Mesenchymal stem cell (in vitro differentiated cells and primary cell): ENCODE results near the gene C16orf54.
"Not testable (repeated sequence)": the region's sequence is repeated elsewhere in the genome, so short reads cannot be mapped to it uniquely, and the experiment has no call there.

Source experiments
- DNase-seq: peaks from one replicate; pipeline ENCODE4 v3.0.0-alpha.2; 2013
- H2AFZ ChIP-seq: one replicate; pipeline ENCODE4 v1.6.1; 2013; ENCODE audit warnings: low read depth, mild to moderate bottlenecking, control low read depth, inconsistent platforms, low read length, moderate library complexity
- H2AK5ac ChIP-seq: 2 replicates; pipeline ENCODE4 v1.6.1; 2013; ENCODE audit warnings: low read length, moderate library complexity, mild to moderate bottlenecking, inconsistent platforms; ENCODE audit not compliant: severe bottlenecking
- H2BK120ac ChIP-seq: one replicate; pipeline ENCODE4 v1.6.1; 2013; ENCODE audit warnings: low read depth, mild to moderate bottlenecking, inconsistent platforms, low read length, moderate library complexity
- H2BK12ac ChIP-seq, 2 experiments: one replicate each; pipeline ENCODE4 v1.6.1; 2013; ENCODE audit warnings: inconsistent platforms in 2 of 2, low read length in 2 of 2, mild to moderate bottlenecking in 2 of 2, moderate library complexity in 2 of 2, control low read depth in 1 of 2
- H2BK15ac ChIP-seq: one replicate; pipeline ENCODE4 v1.6.1; 2013; ENCODE audit warnings: mild to moderate bottlenecking, low read depth, inconsistent platforms; ENCODE audit not compliant: poor library complexity, severe bottlenecking
- H2BK5ac ChIP-seq: 2 replicates; pipeline ENCODE4 v1.6.1; 2013; ENCODE audit warnings: low read depth, mild to moderate bottlenecking, low read length, control low read depth, inconsistent platforms; ENCODE audit not compliant: poor library complexity, severe bottlenecking
- H3K14ac ChIP-seq, 2 experiments: one replicate each; pipeline ENCODE4 v1.6.1; 2013; ENCODE audit warnings: inconsistent platforms in 2 of 2, low read length in 2 of 2, control low read depth in 1 of 2, mild to moderate bottlenecking in 1 of 2, moderate library complexity in 1 of 2
- H3K18ac ChIP-seq, 2 experiments: one replicate each; pipeline ENCODE4 v1.6.1; 2013; ENCODE audit warnings: inconsistent platforms in 2 of 2, low read length in 2 of 2, control low read depth in 1 of 2, low read depth in 1 of 2, mild to moderate bottlenecking in 1 of 2
- H3K23ac ChIP-seq, 2 experiments: one replicate each; pipeline ENCODE4 v1.6.1; 2013; ENCODE audit warnings: inconsistent platforms in 2 of 2, low read length in 2 of 2, mild to moderate bottlenecking in 2 of 2, moderate library complexity in 2 of 2, control low read depth in 1 of 2
- H3K27ac ChIP-seq: 2 replicates; pipeline ENCODE4 v1.5.1; 2013; ENCODE audit warnings: mild to moderate bottlenecking, moderate library complexity, low read length, control low read depth, inconsistent platforms; ENCODE audit not compliant: poor library complexity, severe bottlenecking
- H3K27me3 ChIP-seq, 2 experiments: 2 replicates each; pipeline versions ENCODE4 v1.6.1 to v1.7.0; 2013; ENCODE audit warnings: low read length in 2 of 2, mild to moderate bottlenecking in 2 of 2, moderate library complexity in 2 of 2, control low read depth in 1 of 2, inconsistent platforms in 1 of 2; ENCODE audit not compliant: control insufficient read depth in 1 of 2, insufficient read depth in 1 of 2
- H3K36me3 ChIP-seq, 2 experiments: 2 replicates each; pipeline versions ENCODE4 v1.6.1 to v1.7.0; 2013; ENCODE audit warnings: low read length in 2 of 2, control low read depth in 1 of 2, inconsistent platforms in 1 of 2, low read depth in 1 of 2, mild to moderate bottlenecking in 1 of 2; ENCODE audit not compliant: insufficient read depth in 2 of 2, control insufficient read depth in 1 of 2
- H3K4ac ChIP-seq, 2 experiments: one replicate each; pipeline ENCODE4 v1.6.1; 2013; ENCODE audit warnings: inconsistent platforms in 2 of 2, low read length in 2 of 2, mild to moderate bottlenecking in 2 of 2, moderate library complexity in 2 of 2, control low read depth in 1 of 2, low read depth in 1 of 2
- H3K4me1 ChIP-seq: 2 replicates; pipeline ENCODE4 v1.6.1; 2013; ENCODE audit warnings: low read depth, low read length, control low read depth; ENCODE audit not compliant: control insufficient read depth, insufficient read depth
- H3K4me2 ChIP-seq: 2 replicates; pipeline ENCODE4 v1.6.1; 2013; ENCODE audit warnings: low read length, mild to moderate bottlenecking, inconsistent platforms; ENCODE audit not compliant: poor library complexity, severe bottlenecking
- H3K4me3 ChIP-seq, 2 experiments: 2 replicates each; pipeline versions ENCODE4 v1.5.1 to v1.7.0; 2013; ENCODE audit warnings: low read length in 2 of 2, mild to moderate bottlenecking in 2 of 2, control low read depth in 1 of 2, low read depth in 1 of 2; ENCODE audit not compliant: insufficient read depth in 1 of 2
- H3K79me1 ChIP-seq: replicated peaks from 2 replicates; pipeline ENCODE4 v1.6.1; 2013; ENCODE audit warnings: mild to moderate bottlenecking, control low read depth, low read length, inconsistent platforms; ENCODE audit not compliant: poor library complexity, severe bottlenecking
- H3K9ac ChIP-seq: 2 replicates; pipeline ENCODE4 v1.7.0; 2013; ENCODE audit warnings: mild to moderate bottlenecking, low read length, moderate library complexity
- H3K9me3 ChIP-seq: 2 replicates; pipeline ENCODE4 v1.7.0; 2013; ENCODE audit warnings: mild to moderate bottlenecking, low read length; ENCODE audit not compliant: control insufficient read depth
- H4K8ac ChIP-seq: one replicate; pipeline ENCODE4 v1.6.1; 2013; ENCODE audit warnings: inconsistent platforms, mild to moderate bottlenecking, low read length, moderate library complexity
- H4K91ac ChIP-seq: one replicate; pipeline ENCODE4 v1.6.1; 2013; ENCODE audit warnings: mild to moderate bottlenecking, low read length, inconsistent platforms
- WGBS: methylation state at CpG from one replicate; pipeline ENCODE4 v1.1.7; 2013; ENCODE audit warnings: mixed read lengths; 5-methylcytosine and 5-hydroxymethylcytosine counted together

C16orf54 gene

GRCh38 chr16:29742683-29743275 is 3.0 kb downstream of the C16orf54 start:
- H2AK5ac ChIP-seq: no peak overlapping the region
- H3K36me3 ChIP-seq: no peaks in the 10 kb centered on the region
- no peak overlapping the region for H3K4ac ChIP-seq
- H2BK120ac ChIP-seq: no peak overlapping the region
- no peak overlapping the region for H2BK5ac ChIP-seq
- no peak overlapping the region for H3K4me2 ChIP-seq
- H3K23ac ChIP-seq: no peak overlapping the region
- no peak overlapping the region for H2BK12ac ChIP-seq
- no peak overlapping the region for H2BK15ac ChIP-seq
- H3K18ac ChIP-seq: no peak overlapping the region
- H3K14ac ChIP-seq: no peak overlapping the region
- peaks cover 4 to 69% of the 10 kb centered on the region in 2 experiments for H3K27me3 ChIP-seq
- H2AFZ ChIP-seq: no peak overlapping the region
- no peak overlapping the region for H4K8ac ChIP-seq
- no peak for DNase-seq
- H3K9ac ChIP-seq: no peak overlapping the region
- H3K4me3 ChIP-seq: no peak overlapping the region
- H4K91ac ChIP-seq: no peak overlapping the region
- 87% methylated on average over 6 of the region's 7 CpGs for WGBS
- H3K79me1 ChIP-seq: no peaks in the 10 kb centered on the region
- H3K27ac ChIP-seq: no peak overlapping the region
- peaks cover 5% of the 10 kb centered on the region for H3K9me3 ChIP-seq
- H3K4me1 ChIP-seq: no peaks in the 10 kb centered on the region

GRCh38 chr16:29740630-29741015 is 5.2 kb downstream of the C16orf54 start:
- not testable (repeated sequence) for H3K18ac ChIP-seq, H2BK12ac ChIP-seq, DNase-seq, H3K4ac ChIP-seq, H3K4me1 ChIP-seq, H2AFZ ChIP-seq, H3K4me2 ChIP-seq, H3K79me1 ChIP-seq, H3K27ac ChIP-seq, H4K8ac ChIP-seq, H3K23ac ChIP-seq, H2BK5ac ChIP-seq, H3K9me3 ChIP-seq, H3K36me3 ChIP-seq, H2AK5ac ChIP-seq, H2BK15ac ChIP-seq, H3K14ac ChIP-seq, H3K9ac ChIP-seq, H2BK120ac ChIP-seq, H3K4me3 ChIP-seq, H4K91ac ChIP-seq
- peaks cover 13 to 76% of the 10 kb centered on the region in 2 experiments for H3K27me3 ChIP-seq
- 49% methylated on average over 10 of the region's 11 CpGs for WGBS

- not testable (repeated sequence) for H4K8ac ChIP-seq, H2BK15ac ChIP-seq, H2BK120ac ChIP-seq, DNase-seq, H3K18ac ChIP-seq, H3K27ac ChIP-seq, H3K4ac ChIP-seq, H3K4me1 ChIP-seq, H2AFZ ChIP-seq, H3K4me2 ChIP-seq, H2AK5ac ChIP-seq, H2BK5ac ChIP-seq, H3K14ac ChIP-seq, H4K91ac ChIP-seq, H3K36me3 ChIP-seq, H3K9me3 ChIP-seq, H3K4me3 ChIP-seq, H3K9ac ChIP-seq, H3K79me1 ChIP-seq, H2BK12ac ChIP-seq, H3K23ac ChIP-seq
- 79% methylated on average over 5 of the region's 6 CpGs for WGBS
- H3K27me3 ChIP-seq: peaks cover 14 to 71% of the 10 kb centered on the region in 2 experiments
Observed at GRCh38 chr16:29739927-29740629, 5.7 kb downstream of the C16orf54 start.

- Histone ChIP-seq H3K18ac (no peak overlapping the region), H3K27ac (no peak overlapping the region), H2BK120ac (no peak overlapping the region), H4K91ac (no peak overlapping the region), H2BK12ac (no peak overlapping the region), H3K36me3 (no peaks in the 10 kb centered on the region), H3K14ac (no peak overlapping the region), H2AFZ (no peak overlapping the region), H3K27me3 (peaks cover 14 to 56% of the 10 kb centered on the region in 2 experiments), H2BK5ac (no peak overlapping the region), H3K79me1 (no peaks in the 10 kb centered on the region), H3K4me2 (no peak overlapping the region), H3K23ac (no peak overlapping the region), H3K4ac (no peak overlapping the region), H2AK5ac (no peak overlapping the region), H3K9ac (no peak overlapping the region), H3K4me1 (no peaks in the 10 kb centered on the region), H4K8ac (no peak overlapping the region), H3K9me3 (peaks cover 5% of the 10 kb centered on the region), H2BK15ac (no peak overlapping the region), H3K4me3 (no peak overlapping the region)
- DNase-seq: no peak
- WGBS: 77% methylated on average over 2 of the region's 2 CpGs
Observed at GRCh38 chr16:29738514-29738913, 7.3 kb downstream of the C16orf54 start.
